ENCODE measurements around the gene PLA2R1.
A peak's percentile ranks its signal among the peaks of the same experiment; 100 is the strongest.

The PLA2R1 gene

GRCh38 chr2:160091381-160091780, 29.0 kb upstream of the PLA2R1 start:
- Histone ChIP-seq H3K4me3 (ENCODE audit: low read depth, low read length) (no peak overlapping the region), H3K9me3 (ENCODE audit: control insufficient read depth, insufficient read depth, low read depth, low read length) (no peaks in the 10 kb centered on the region), H3K36me3 (ENCODE audit: control insufficient read depth in 2 of 2, insufficient read depth in 1 of 2, low read length in 2 of 2) (no peaks in the 10 kb centered on the region), H3K27ac (ENCODE audit: extremely low read depth, low read depth, low read length) (no peak overlapping the region), H3K4me1 (ENCODE audit: control insufficient read depth, insufficient read depth, low read length) (no peaks in the 10 kb centered on the region)
- ChIA-PET CTCF (interaction anchor here (1.1 to 3.3 kb wide), 3 partner anchors 14 to 223 kb away, joined by 3 to 15 read pairs (median 5); no protein-coding TSS in a partner anchor), POLR2A (no interaction called here)
- TF ChIP-seq ZBTB1 (tag by site-specific recombination; IDR thresholded peaks at IDR 0.05): no peak
- no peak for TF ChIP-seq ZNF155 (tag by site-specific recombination; IDR thresholded peaks at IDR 0.05)
- TF ChIP-seq ZNF341 (tag by site-specific recombination; IDR thresholded peaks at IDR 0.05; ENCODE audit: low read depth): no peak
- no peak for TF ChIP-seq OSR2 (tag by site-specific recombination; IDR thresholded peaks at IDR 0.05)
- no peak for TF ChIP-seq ZNF24 (tag by site-specific recombination; IDR thresholded peaks at IDR 0.05)
- no peak for TF ChIP-seq ZNF335 (tag by site-specific recombination; conservative IDR thresholded peaks at IDR 0.05)

GRCh38 chr2:160087854-160088745, 25.7 kb upstream of the PLA2R1 start:
- Histone ChIP-seq H3K9me3 (ENCODE audit: control insufficient read depth, insufficient read depth, low read depth, low read length) (no peaks in the 10 kb centered on the region), H3K4me3 (ENCODE audit: low read depth, low read length) (no peak overlapping the region), H3K36me3 (ENCODE audit: control insufficient read depth in 2 of 2, insufficient read depth in 1 of 2, low read length in 2 of 2) (no peaks in the 10 kb centered on the region), H3K4me1 (ENCODE audit: control insufficient read depth, insufficient read depth, low read length) (no peaks in the 10 kb centered on the region), H3K27ac (ENCODE audit: extremely low read depth, low read depth, low read length) (no peak overlapping the region)
- POLR2A ChIA-PET: no interaction called here
- CTCF ChIA-PET: interaction anchor here (0.5 to 3.3 kb wide), 12 partner anchors 9 to 975 kb away, joined by 3 to 15 read pairs (median 4); partner anchors contain the start of gene ITGB6
- TF ChIP-seq BCL11B (tag by site-specific recombination; IDR thresholded peaks at IDR 0.05; ENCODE audit: low read depth): no peak
- TF ChIP-seq ZNF549 (tag by site-specific recombination; IDR thresholded peaks at IDR 0.05): peak; percentile 27; the same call in 1 of the 2 replicates
- TF ChIP-seq ZFP69B (tag by site-specific recombination; IDR thresholded peaks at IDR 0.05): no peak
- peak; percentile 49; the same call in 1 of the 2 replicates for TF ChIP-seq ZNF518A (tag by site-specific recombination; conservative IDR thresholded peaks at IDR 0.05; ENCODE audit: low read depth)
- TF ChIP-seq ZNF473 (tag by site-specific recombination; IDR thresholded peaks at IDR 0.05): no peak
- no peak for TF ChIP-seq ZNF776 (tag by site-specific recombination; IDR thresholded peaks at IDR 0.05; ENCODE audit: borderline replicate concordance)
- no peak for TF ChIP-seq SCRT1 (tag by site-specific recombination; IDR thresholded peaks at IDR 0.05; ENCODE audit: borderline replicate concordance)
- peak; percentile 10 for TF ChIP-seq ZNF510 (tag by site-specific recombination; IDR thresholded peaks at IDR 0.05; ENCODE audit: insufficient replicate concordance)
- no peak for TF ChIP-seq ZNF423 (tag by site-specific recombination; IDR thresholded peaks at IDR 0.05)
- no peak for TF ChIP-seq ZNF48 (tag by site-specific recombination; IDR thresholded peaks at IDR 0.05)
- no peak for TF ChIP-seq ZNF580 (tag by site-specific recombination; IDR thresholded peaks at IDR 0.05)
- TF ChIP-seq ZNF707 (tag by site-specific recombination; IDR thresholded peaks at IDR 0.05): no peak
- TF ChIP-seq ZNF157 (tag by site-specific recombination; IDR thresholded peaks at IDR 0.05): no peak
- TF ChIP-seq ZNF626 (tag by site-specific recombination; IDR thresholded peaks at IDR 0.05): peak; percentile 95
- TF ChIP-seq KLF16 (tag by site-specific recombination; IDR thresholded peaks at IDR 0.05): no peak
- no peak for TF ChIP-seq KLF7 (tag by site-specific recombination; IDR thresholded peaks at IDR 0.05; ENCODE audit: borderline replicate concordance)
- no peak for TF ChIP-seq ZNF610 (tag by site-specific recombination; IDR thresholded peaks at IDR 0.05; ENCODE audit: borderline replicate concordance)
- TF ChIP-seq ZNF624 (tag by site-specific recombination; IDR thresholded peaks at IDR 0.05): no peak
- no peak for TF ChIP-seq YY2 (tag by site-specific recombination; IDR thresholded peaks at IDR 0.05)
- peak; percentile 98 for TF ChIP-seq SETDB1 (IDR thresholded peaks at IDR 0.05; ENCODE audit: insufficient read length, low read length)
- peak; percentile 58 for TF ChIP-seq ZNF654 (tag by site-specific recombination; IDR thresholded peaks at IDR 0.05; ENCODE audit: low read depth)
- TF ChIP-seq ZSCAN5A (tag by site-specific recombination; IDR thresholded peaks at IDR 0.05): no peak
- no peak for TF ChIP-seq ZNF10 (tag by site-specific recombination; IDR thresholded peaks at IDR 0.05)
- no peak for TF ChIP-seq SCRT2 (tag by site-specific recombination; IDR thresholded peaks at IDR 0.05)
